Panc1 (cell line): ENCODE results near the gene INPP5F. TPM values are rescaled to one million over a fixed set of nuclear protein-coding genes. Genes with fewer than 3 reads are reported as not detected.

Experiments
- ATAC-seq: fragments of 200-7000 bp; cut with Tn5 transposase; 2 replicates; pipeline ENCODE4 v1.9.1; 2020; ENCODE audit warnings: mild to moderate bottlenecking, moderate library complexity
- BruUV-seq: library from RNA; stranded (reverse); fragments of 400-500 nt; replicated peaks from 2 replicates; lab custom pipeline; 2021; lab: Mats Ljungman, UMichigan
- CTCF ChIA-PET: fragments of 300-600 bp; sonication (Branson Sonifier 250); formaldehyde crosslinking; loops from one replicate; lab custom pipeline; 2022; ENCODE audit warnings: antibody characterized with exemption; lab: Charles Lee
- POLR2A ChIA-PET: fragments of 300-600 bp; sonication (Branson Sonifier 250); formaldehyde crosslinking; loops from one replicate; lab custom pipeline; 2022; ENCODE audit warnings: antibody characterized with exemption; lab: Charles Lee
- DNase-seq: peaks from one replicate; pipeline ENCODE4 v3.0.0-alpha.2; 2010; ENCODE audit warnings: low read depth, low spot score
- H3K27ac ChIP-seq: 2 replicates; pipeline ENCODE4 v1.5.1; 2011; ENCODE audit warnings: mild to moderate bottlenecking, low read length, inconsistent platforms
- H3K27me3 ChIP-seq: fragments of 200-500 bp; sonication (Bioruptor generic); 2 replicates; pipeline ENCODE4 v1.6.0; 2014; ENCODE audit warnings: low read length, inconsistent platforms; ENCODE audit not compliant: control insufficient read depth, insufficient read depth
- H3K36me3 ChIP-seq: fragments of 200-500 bp; sonication (Bioruptor generic); 2 replicates; pipeline ENCODE4 v1.5.1; 2014; ENCODE audit warnings: inconsistent platforms, mild to moderate bottlenecking, low read length, moderate library complexity; ENCODE audit not compliant: control insufficient read depth, insufficient read depth
- H3K4me1 ChIP-seq: 2 replicates; pipeline ENCODE4 v1.5.1; 2011; ENCODE audit warnings: inconsistent platforms, mild to moderate bottlenecking, low read length, moderate library complexity; ENCODE audit not compliant: control insufficient read depth, insufficient read depth
- H3K4me3 ChIP-seq, 2 experiments: 2 replicates each; pipeline ENCODE4 v1.5.1; 2011 to 2012; ENCODE audit warnings: low read depth in 2 of 2, low read length in 2 of 2, mild to moderate bottlenecking in 2 of 2, inconsistent platforms in 1 of 2, moderate library complexity in 1 of 2
- H3K9me3 ChIP-seq: fragments of 200-500 bp; sonication (Bioruptor generic); 2 replicates; pipeline ENCODE4 v1.5.1; 2014; ENCODE audit warnings: low read depth, mild to moderate bottlenecking, inconsistent platforms, low read length, moderate library complexity; ENCODE audit not compliant: control insufficient read depth, insufficient read depth
- POLR2AphosphoS5 ChIP-seq: IDR thresholded peaks from 2 replicates; pipeline ENCODE4 v1.6.1; 2012; ENCODE audit warnings: mild to moderate bottlenecking, low read depth, low read length, moderate library complexity
- REST ChIP-seq, 2 experiments: IDR thresholded peaks; 2 replicates each; pipeline ENCODE4 v1.6.1; 2011 to 2012; ENCODE audit warnings: low read depth in 2 of 2, control low read depth in 1 of 2, low read length in 1 of 2, mild to moderate bottlenecking in 1 of 2, moderate library complexity in 1 of 2; ENCODE audit not compliant: insufficient read depth in 1 of 2
- SIN3A ChIP-seq: IDR thresholded peaks from 2 replicates; pipeline ENCODE4 v1.6.1; 2012; ENCODE audit warnings: low read depth, mild to moderate bottlenecking, low read length, moderate library complexity, borderline replicate concordance; ENCODE audit not compliant: insufficient read depth
- TCF7L2 ChIP-seq: IDR thresholded peaks from 2 replicates; pipeline ENCODE4 v1.6.1; 2011; ENCODE audit warnings: mild to moderate bottlenecking, low read depth, low read length, inconsistent platforms
- in situ Hi-C: cut with HindIII; loops from 2 replicates; pipeline ENCODE4 v1.10.0; 2016; ENCODE audit warnings: low sequenced_read_pairs, low pct_unique_long_range_greater_than_20kb
- intact Hi-C: fragments of 100-400 bp; cut with micrococcal nuclease; formaldehyde crosslinking; loops from one replicate; pipeline ENCODE4 v1.10.0; 2022; ENCODE audit not compliant: unreplicated experiment
- total RNA-seq: library from RNA; stranded (reverse); gene quantifications from one replicate; pipeline ENCODE4 v1.2.1, GENCODE V29; 2021; ENCODE audit not compliant: unreplicated experiment
- TF ChIP-seq, protein P1 (sequence below): fragments of 450-650 bp; IDR thresholded peaks from 2 replicates; pipeline ENCODE4 v1.5.1; 2017; ENCODE audit warnings: mild to moderate bottlenecking

INPP5F gene
- total RNA-seq, 1 experiment from 2014 or later = 26.7 TPM

DNA sequence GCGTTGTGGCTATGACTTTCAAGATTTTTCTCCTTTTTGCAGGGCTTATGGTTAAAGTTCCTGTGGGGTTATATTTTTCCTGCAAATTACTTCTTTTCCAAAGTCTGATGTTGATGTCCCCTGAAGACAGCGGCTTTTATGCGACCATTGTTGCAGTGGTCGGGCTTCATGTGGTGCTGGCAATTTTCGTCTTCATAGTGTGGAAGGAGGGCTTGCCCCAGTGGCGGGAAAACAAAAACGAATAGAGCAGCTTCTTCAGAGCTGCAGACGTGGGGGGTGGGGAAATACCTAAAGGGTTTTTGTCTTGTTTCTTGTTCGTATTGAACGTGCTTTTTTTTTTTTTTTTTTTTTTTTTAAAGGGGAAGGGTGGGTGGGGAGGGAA is 93.0 kb downstream of the INPP5F start:
- H3K4me1 ChIP-seq = no peaks in the 10 kb centered on the region
- CTCF ChIA-PET = interaction anchor here (1.2 kb wide), 1 partner anchor 68 kb away, joined by 3 read pairs; no protein-coding TSS in a partner anchor
- no peak for ATAC-seq
- H3K27me3 ChIP-seq = no peaks in the 10 kb centered on the region
- no peak for DNase-seq
- H3K27ac ChIP-seq = no peak overlapping the region
- no peak overlapping the region for H3K4me3 ChIP-seq
- in situ Hi-C loops = no loop called here
- BruUV-seq = no TSS peak
- no peaks in the 10 kb centered on the region for H3K9me3 ChIP-seq
- POLR2A ChIA-PET = no interaction called here
- intact Hi-C loops = no loop called here
- no peaks in the 10 kb centered on the region; the same call in 1 of the 2 replicates for H3K36me3 ChIP-seq
- TF ChIP-seq, protein P1, sequence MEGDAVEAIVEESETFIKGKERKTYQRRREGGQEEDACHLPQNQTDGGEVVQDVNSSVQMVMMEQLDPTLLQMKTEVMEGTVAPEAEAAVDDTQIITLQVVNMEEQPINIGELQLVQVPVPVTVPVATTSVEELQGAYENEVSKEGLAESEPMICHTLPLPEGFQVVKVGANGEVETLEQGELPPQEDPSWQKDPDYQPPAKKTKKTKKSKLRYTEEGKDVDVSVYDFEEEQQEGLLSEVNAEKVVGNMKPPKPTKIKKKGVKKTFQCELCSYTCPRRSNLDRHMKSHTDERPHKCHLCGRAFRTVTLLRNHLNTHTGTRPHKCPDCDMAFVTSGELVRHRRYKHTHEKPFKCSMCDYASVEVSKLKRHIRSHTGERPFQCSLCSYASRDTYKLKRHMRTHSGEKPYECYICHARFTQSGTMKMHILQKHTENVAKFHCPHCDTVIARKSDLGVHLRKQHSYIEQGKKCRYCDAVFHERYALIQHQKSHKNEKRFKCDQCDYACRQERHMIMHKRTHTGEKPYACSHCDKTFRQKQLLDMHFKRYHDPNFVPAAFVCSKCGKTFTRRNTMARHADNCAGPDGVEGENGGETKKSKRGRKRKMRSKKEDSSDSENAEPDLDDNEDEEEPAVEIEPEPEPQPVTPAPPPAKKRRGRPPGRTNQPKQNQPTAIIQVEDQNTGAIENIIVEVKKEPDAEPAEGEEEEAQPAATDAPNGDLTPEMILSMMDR = no peak
- TF ChIP-seq POLR2AphosphoS5 = no peak
- TF ChIP-seq SIN3A = no peak
- no peak for TF ChIP-seq REST (IDR thresholded peaks at IDR 0.05; ENCODE audit: insufficient read depth in 1 of 2, low read depth in 2 of 2, low read length in 1 of 2)
- no peak for TF ChIP-seq TCF7L2

DNA sequence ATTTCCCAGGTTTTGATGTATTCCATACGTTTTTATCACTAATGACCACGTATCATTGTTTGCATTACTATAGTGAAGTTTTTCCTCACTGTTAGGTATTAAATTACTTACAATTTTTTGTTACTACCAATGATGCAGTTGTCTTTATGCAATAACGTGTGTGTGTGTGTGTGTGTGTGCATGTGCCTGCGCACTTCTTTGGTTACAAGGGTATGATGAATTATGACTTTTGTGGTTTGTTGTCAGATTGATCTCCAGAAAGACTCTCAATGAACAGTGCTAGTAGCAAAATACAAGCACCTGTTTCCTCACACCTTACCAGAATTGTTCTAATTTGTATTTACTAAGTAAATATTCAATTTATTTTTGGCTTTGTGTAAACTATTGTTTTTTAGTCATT is 95.3 kb downstream of the INPP5F start:
- POLR2A ChIA-PET = no interaction called here
- BruUV-seq = no TSS peak
- DNase-seq (no peak), ATAC-seq (no peak)
- Histone ChIP-seq H3K4me1 (no peaks in the 10 kb centered on the region), H3K27ac (no peak overlapping the region), H3K4me3 (no peak overlapping the region), H3K36me3 (peaks cover 3% of the 10 kb centered on the region; the same call in 1 of the 2 replicates), H3K27me3 (no peaks in the 10 kb centered on the region), H3K9me3 (no peaks in the 10 kb centered on the region)
- in situ Hi-C loops (no loop called here), intact Hi-C loops (no loop called here)
- CTCF ChIA-PET = no interaction called here
- TF ChIP-seq TCF7L2 (no peak), SIN3A (no peak), POLR2AphosphoS5 (no peak), REST (IDR thresholded peaks at IDR 0.05; ENCODE audit: insufficient read depth in 1 of 2, low read depth in 2 of 2, low read length in 1 of 2) (no peak)
- TF ChIP-seq, protein P1 = no peak
